ENCODE results near the gene CRTC1. TPM values are rescaled to one million over a fixed set of nuclear protein-coding genes. Genes with fewer than 3 reads are reported as not detected.

The CRTC1 gene
- total and polyA plus RNA-seq, 3 donors from 2014 or later: 15.6 to 32.1 (median 28.1) TPM

DNA sequence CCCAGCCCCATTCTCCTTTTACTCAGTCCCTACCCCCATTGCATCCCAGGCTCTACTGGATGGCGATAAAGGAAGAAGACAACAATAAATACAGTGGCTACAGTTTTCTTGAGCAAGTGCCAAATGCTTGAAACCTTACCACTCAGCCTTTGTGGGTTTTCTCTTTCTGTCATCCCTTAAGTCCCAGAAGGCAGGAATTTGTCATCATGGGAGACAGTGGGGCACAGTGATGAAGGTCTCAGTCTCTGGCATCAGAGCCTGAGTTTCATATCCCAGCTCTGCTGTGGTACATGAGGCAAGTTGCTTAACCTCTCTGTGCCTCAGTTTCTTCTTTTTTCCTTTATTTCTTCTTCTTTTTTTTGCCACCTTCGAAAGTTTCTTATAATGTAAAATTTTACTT is 112.8 kb downstream of the CRTC1 start:
- intact Hi-C loops (cut with DNase I; ENCODE audit: low total_unique reads): no loop called here
- H3K36me3 ChIP-seq (ENCODE audit: low read depth, missing control alignments): no peaks in the 10 kb centered on the region
- WGBS, 2 donors: 67 to 96% methylated on average over 2 of the region's 2 CpGs
- no peak overlapping the region for H3K4me3 ChIP-seq
- no peaks in the 10 kb centered on the region for H3K9me3 ChIP-seq
- peaks cover 1% of the 10 kb centered on the region for H3K4me1 ChIP-seq
- no peaks in the 10 kb centered on the region for H3K27me3 ChIP-seq
- no peak for TF ChIP-seq POLR2A (IDR thresholded peaks at IDR 0.05)
- TF ChIP-seq, protein P1, sequence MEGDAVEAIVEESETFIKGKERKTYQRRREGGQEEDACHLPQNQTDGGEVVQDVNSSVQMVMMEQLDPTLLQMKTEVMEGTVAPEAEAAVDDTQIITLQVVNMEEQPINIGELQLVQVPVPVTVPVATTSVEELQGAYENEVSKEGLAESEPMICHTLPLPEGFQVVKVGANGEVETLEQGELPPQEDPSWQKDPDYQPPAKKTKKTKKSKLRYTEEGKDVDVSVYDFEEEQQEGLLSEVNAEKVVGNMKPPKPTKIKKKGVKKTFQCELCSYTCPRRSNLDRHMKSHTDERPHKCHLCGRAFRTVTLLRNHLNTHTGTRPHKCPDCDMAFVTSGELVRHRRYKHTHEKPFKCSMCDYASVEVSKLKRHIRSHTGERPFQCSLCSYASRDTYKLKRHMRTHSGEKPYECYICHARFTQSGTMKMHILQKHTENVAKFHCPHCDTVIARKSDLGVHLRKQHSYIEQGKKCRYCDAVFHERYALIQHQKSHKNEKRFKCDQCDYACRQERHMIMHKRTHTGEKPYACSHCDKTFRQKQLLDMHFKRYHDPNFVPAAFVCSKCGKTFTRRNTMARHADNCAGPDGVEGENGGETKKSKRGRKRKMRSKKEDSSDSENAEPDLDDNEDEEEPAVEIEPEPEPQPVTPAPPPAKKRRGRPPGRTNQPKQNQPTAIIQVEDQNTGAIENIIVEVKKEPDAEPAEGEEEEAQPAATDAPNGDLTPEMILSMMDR (IDR thresholded peaks at IDR 0.05): no peak
- H3K27ac ChIP-seq: no peak overlapping the region
- no peak for DNase-seq

DNA sequence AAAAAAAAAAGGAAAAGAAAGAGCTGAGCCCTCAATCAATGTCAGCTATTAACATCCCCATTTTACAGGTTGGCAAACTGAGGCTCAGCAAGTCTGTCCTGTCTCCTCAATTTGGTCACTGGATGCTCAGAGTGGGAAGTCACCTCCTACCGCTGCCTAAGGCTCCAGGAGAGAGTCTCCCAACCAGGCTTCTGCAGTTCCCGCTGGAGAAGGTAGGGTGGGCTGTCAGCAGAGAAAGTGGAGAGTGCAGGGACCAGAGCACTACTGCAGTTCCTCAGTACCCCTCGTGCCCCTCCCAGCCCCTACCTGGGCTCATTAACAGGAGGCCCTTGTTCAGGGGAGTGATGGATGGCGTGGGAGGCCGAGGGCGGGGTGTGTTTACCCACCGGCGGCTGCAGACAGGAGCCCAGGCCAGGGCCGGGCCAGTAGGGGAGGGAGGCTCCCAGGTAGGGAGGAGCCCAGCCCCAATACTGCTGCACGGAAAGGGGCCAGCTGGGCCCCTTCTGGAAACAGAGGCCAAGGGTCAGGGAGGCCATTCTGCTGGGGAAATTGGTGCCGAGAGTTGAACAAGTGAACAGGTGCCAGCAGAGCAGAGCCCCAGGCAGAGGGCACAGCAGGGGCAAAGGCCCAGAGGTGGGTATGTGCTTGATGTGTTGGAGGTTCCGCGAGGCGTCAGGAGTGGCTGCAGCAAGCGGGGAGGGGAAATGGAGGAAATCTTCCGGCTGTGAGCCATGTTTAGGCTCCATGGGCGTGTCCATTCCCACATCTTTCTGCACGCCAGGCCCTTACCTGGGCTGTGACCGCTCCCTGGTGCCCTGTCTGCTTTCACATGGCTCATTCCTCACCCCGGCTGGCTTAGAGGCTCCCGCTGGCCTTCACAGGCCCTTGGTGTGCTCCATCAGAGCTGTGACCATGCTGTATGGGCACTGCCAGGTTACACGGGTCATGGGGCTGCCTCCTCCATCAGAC is 115.2 kb downstream of the CRTC1 start:
- intact Hi-C loops (cut with DNase I; ENCODE audit: low total_unique reads): no loop called here
- Histone ChIP-seq H3K36me3 (ENCODE audit: low read depth, missing control alignments) (no peaks in the 10 kb centered on the region), H3K27ac (no peak overlapping the region), H3K4me3 (no peak overlapping the region), H3K27me3 (no peaks in the 10 kb centered on the region), H3K9me3 (no peaks in the 10 kb centered on the region), H3K4me1 (no peaks in the 10 kb centered on the region)
- WGBS, 2 donors: 69 to 76% methylated on average over 19 to 22 of the region's 22 CpGs
- TF ChIP-seq, protein P1 (IDR thresholded peaks at IDR 0.05): no peak
- no peak for DNase-seq

DNA sequence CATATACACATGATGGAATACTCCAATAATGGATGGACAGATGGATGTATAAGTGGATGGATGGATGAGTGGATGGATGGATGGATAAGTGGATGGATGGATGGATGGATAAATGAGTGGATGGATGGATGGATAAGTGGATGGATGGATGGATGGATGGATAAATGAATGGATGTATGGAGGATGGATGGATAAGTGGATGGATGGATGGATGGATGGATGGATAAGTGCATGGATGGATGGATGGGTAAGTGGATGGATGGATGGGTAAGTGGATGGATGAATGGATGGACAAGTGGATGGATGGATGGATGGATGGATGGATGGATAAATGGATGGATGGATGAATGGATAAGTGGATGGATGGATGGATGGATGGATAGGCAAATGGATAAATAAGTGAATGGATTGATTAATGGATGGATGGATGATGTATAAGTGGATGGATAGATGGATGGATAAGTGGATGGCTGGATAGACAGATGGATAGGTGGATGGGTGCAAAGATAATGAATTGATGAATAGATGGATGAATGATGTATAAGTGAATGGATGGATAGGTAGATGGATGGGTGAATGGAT is 116.0 kb downstream of the CRTC1 start:
- Histone ChIP-seq H3K9me3 (no peaks in the 10 kb centered on the region), H3K27ac (no peak overlapping the region), H3K4me1 (no peaks in the 10 kb centered on the region), H3K27me3 (no peaks in the 10 kb centered on the region), H3K36me3 (ENCODE audit: low read depth, missing control alignments) (no peaks in the 10 kb centered on the region), H3K4me3 (no peak overlapping the region)
- intact Hi-C loops (cut with DNase I; ENCODE audit: low total_unique reads): no loop called here
- DNase-seq: no peak
- no peak for TF ChIP-seq POLR2A (IDR thresholded peaks at IDR 0.05)
- TF ChIP-seq, protein P1 (IDR thresholded peaks at IDR 0.05): no peak

DNA sequence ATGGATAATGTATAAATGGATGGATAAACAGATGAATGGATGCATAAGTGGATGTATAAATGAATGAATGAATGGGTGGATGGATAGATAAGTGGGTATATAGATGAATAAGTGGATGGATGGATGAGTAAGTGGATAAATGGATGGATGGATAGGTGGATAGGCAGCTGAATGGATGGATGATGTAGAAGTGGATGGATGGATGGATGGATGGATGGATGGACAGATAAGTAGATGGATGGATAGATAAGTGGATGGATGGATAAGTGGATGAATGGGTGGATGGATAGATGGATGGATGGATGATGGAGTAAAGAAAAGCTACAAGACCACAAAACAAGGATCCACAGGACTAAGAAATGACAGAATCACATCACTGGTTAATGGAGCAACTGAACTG is 116.6 kb downstream of the CRTC1 start:
- no peaks in the 10 kb centered on the region for H3K9me3 ChIP-seq
- no peak for DNase-seq
- intact Hi-C loops (cut with DNase I; ENCODE audit: low total_unique reads): no loop called here
- no peak overlapping the region for H3K4me3 ChIP-seq
- no peaks in the 10 kb centered on the region for H3K4me1 ChIP-seq
- TF ChIP-seq POLR2A (IDR thresholded peaks at IDR 0.05): no peak
- TF ChIP-seq, protein P1 (IDR thresholded peaks at IDR 0.05): no peak
- no peak overlapping the region for H3K27ac ChIP-seq
- H3K27me3 ChIP-seq: no peaks in the 10 kb centered on the region
- H3K36me3 ChIP-seq (ENCODE audit: low read depth, missing control alignments): no peaks in the 10 kb centered on the region
